Naive thymus-derived CD4-positive, alpha-beta T cell (primary cell): ENCODE results near the gene JMJD7. TPM values are rescaled to one million over a fixed set of nuclear protein-coding genes. Genes with fewer than 3 reads are reported as not detected.
A peak's percentile ranks its signal among the peaks of the same experiment; 100 is the strongest.

Experiments
- ATAC-seq: fragments of 150-1000 bp; cut with Tn5 transposase; 2 replicates; pipeline ENCODE4 v1.10.0; 2021; ENCODE audit warnings: mild to moderate bottlenecking, moderate library complexity
- CTCF ChIA-PET: fragments of 350-600 bp; sonication (Branson Sonifier 250); formaldehyde crosslinking; loops from one replicate; lab custom pipeline; 2021; ENCODE audit warnings: antibody characterized with exemption; lab: Charles Lee
- POLR2A ChIA-PET: fragments of 350-600 bp; sonication (Branson Sonifier 250); formaldehyde crosslinking; loops from one replicate; lab custom pipeline; 2021; ENCODE audit warnings: antibody characterized with exemption, inconsistent platforms; lab: Charles Lee
- DNase-seq, 9 donors: peaks; one replicate each; pipeline versions ENCODE4 v3.0.0 to v3.0.0-alpha.2; 2020 to 2022; ENCODE audit warnings: mixed read lengths in 1 of 9
- H3K27ac ChIP-seq: one replicate; pipeline ENCODE4 v1.7.0; 2013; ENCODE audit warnings: mild to moderate bottlenecking, low read depth, low read length, moderate library complexity
- H3K27me3 ChIP-seq, 2 donors: one replicate each; pipeline ENCODE4 v1.7.0; 2013; ENCODE audit warnings: low read length in 2 of 2, mild to moderate bottlenecking in 2 of 2, moderate library complexity in 2 of 2; ENCODE audit not compliant: control insufficient read depth in 2 of 2, insufficient read depth in 2 of 2
- H3K36me3 ChIP-seq, 3 experiments: 1 replicate in 2 of 3; 2 replicates in 1 of 3; pipeline ENCODE4 v1.7.0; 2013; ENCODE audit warnings: low read length in 3 of 3, mild to moderate bottlenecking in 3 of 3, moderate library complexity in 1 of 3; ENCODE audit not compliant: insufficient read depth in 3 of 3, control insufficient read depth in 2 of 3
- H3K4me1 ChIP-seq, 2 donors: one replicate each; pipeline ENCODE4 v1.7.0; 2013; ENCODE audit warnings: low read length in 2 of 2, mild to moderate bottlenecking in 2 of 2, moderate library complexity in 1 of 2; ENCODE audit not compliant: control insufficient read depth in 2 of 2, insufficient read depth in 2 of 2
- H3K4me3 ChIP-seq: 2 replicates; pipeline ENCODE4 v1.7.0; 2013; ENCODE audit warnings: mild to moderate bottlenecking, low read length
- H3K9me3 ChIP-seq, 3 experiments: 1 replicate in 2 of 3; 2 replicates in 1 of 3; pipeline ENCODE4 v1.7.0; 2013; ENCODE audit warnings: low read length in 3 of 3; ENCODE audit not compliant: control insufficient read depth in 2 of 3
- H3K27ac Mint-ChIP-seq, 9 donors: one replicate each; pipeline ENCODE4 v1.8.0; 2020 to 2022; ENCODE audit warnings: mixed read lengths in 9 of 9, mild to moderate bottlenecking in 8 of 9, moderate library complexity in 5 of 9, inconsistent platforms in 2 of 9
- H3K27me3 Mint-ChIP-seq, 5 donors: one replicate each; pipeline ENCODE4 v1.8.0; 2021 to 2022; ENCODE audit warnings: mixed read lengths in 5 of 5, mild to moderate bottlenecking in 1 of 5
- H3K36me3 Mint-ChIP-seq, 5 donors: one replicate each; pipeline ENCODE4 v1.8.0; 2020 to 2022; ENCODE audit warnings: mixed read lengths in 5 of 5, mild to moderate bottlenecking in 3 of 5, inconsistent platforms in 1 of 5
- H3K4me1 Mint-ChIP-seq, 7 donors: one replicate each; pipeline ENCODE4 v1.8.0; 2020 to 2022; ENCODE audit warnings: mixed read lengths in 7 of 7, mild to moderate bottlenecking in 3 of 7, inconsistent platforms in 1 of 7
- H3K4me3 Mint-ChIP-seq, 10 donors: one replicate each; pipeline ENCODE4 v1.8.0; 2020 to 2022; ENCODE audit warnings: mild to moderate bottlenecking in 10 of 10, mixed read lengths in 10 of 10, moderate library complexity in 6 of 10, inconsistent platforms in 2 of 10
- H3K9me3 Mint-ChIP-seq, 11 donors: one replicate each; pipeline ENCODE4 v1.8.0; 2020 to 2022; ENCODE audit warnings: mixed read lengths in 11 of 11, mild to moderate bottlenecking in 4 of 11, inconsistent platforms in 1 of 11, moderate library complexity in 1 of 11
- intact Hi-C, 2 donors: fragments of 100-400 bp; cut with micrococcal nuclease; formaldehyde crosslinking; loops; one replicate each; pipeline ENCODE4 v1.15.1; 2023
- polyA plus RNA-seq, 2 donors: library from polyadenylated mRNA; unstranded; fragments of 300-500 nt; fragmentation: Illumina TruSeq; gene quantifications; one replicate each; pipeline ENCODE4 v1.2.3, GENCODE V29; 2021
- total RNA-seq, 6 experiments: library from RNA in 5 of 6; stranded (reverse) in 5 of 6; gene quantifications; 1 replicate in 5 of 6; 2 replicates in 1 of 6; pipeline ENCODE4 v1.2.3 and lab custom pipeline; 2021 to 2026

The JMJD7 gene
- total and polyA plus RNA-seq, 7 experiments from 2014 or later: 22.4 to 83.7 (median 36.4) TPM

DNA sequence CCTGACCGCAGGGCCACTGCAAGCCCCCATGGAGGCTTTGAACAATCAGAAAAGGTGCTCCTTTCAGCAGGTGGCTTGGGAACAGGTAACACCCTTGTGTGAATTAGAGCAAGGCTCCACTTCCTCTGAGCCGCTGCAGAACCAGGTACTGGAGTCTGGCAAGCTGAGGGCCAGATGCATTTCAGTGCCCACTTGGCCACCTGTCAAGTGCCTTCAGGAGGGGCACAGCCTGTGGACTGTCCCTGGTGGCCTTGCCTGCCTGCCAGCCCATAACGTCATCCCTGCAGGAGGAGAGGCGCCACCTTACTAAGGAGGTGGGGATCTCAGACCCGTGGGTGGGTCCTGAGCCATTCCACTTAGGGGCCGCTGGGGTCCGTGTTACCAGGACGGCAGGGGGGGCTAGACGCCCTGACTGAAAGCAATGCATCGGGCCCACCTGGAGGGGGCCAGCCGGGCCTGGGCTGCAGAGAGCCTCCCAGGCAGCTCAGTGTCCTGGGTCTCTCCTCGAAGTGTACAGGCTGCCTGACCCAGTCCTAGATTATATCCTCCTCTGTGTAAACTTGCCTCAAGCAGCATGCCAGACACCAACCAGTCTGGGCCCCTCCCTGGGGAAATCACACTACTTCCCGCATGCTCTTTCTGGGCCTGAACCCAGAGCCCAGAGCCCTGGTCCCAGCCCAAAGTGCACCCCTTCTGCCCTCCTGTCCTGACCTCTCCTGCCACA is 49.9 kb downstream of the JMJD7 start:
- DNase-seq (no peak), ATAC-seq (no peak)
- no peaks in the 10 kb centered on the region for H3K9me3 ChIP-seq
- H3K4me3 ChIP-seq: no peak overlapping the region
- H3K4me3 Mint-ChIP-seq: no peak overlapping the region
- H3K27ac Mint-ChIP-seq: no peak overlapping the region
- intact Hi-C loops: no loop called here
- H3K4me1 Mint-ChIP-seq: peaks cover 0 to 10% (median 5%) of the 10 kb centered on the region in 7 donors
- no peaks in the 10 kb centered on the region for H3K4me1 ChIP-seq
- no peaks in the 10 kb centered on the region for H3K27me3 ChIP-seq
- POLR2A ChIA-PET: no interaction called here
- H3K36me3 Mint-ChIP-seq: no peaks in the 10 kb centered on the region
- H3K27ac ChIP-seq: no peak overlapping the region
- H3K9me3 Mint-ChIP-seq: no peaks in the 10 kb centered on the region
- H3K36me3 ChIP-seq: no peaks in the 10 kb centered on the region
- peaks cover 6 to 15% (median 10%) of the 10 kb centered on the region in 5 donors for H3K27me3 Mint-ChIP-seq
- CTCF ChIA-PET: no interaction called here

DNA sequence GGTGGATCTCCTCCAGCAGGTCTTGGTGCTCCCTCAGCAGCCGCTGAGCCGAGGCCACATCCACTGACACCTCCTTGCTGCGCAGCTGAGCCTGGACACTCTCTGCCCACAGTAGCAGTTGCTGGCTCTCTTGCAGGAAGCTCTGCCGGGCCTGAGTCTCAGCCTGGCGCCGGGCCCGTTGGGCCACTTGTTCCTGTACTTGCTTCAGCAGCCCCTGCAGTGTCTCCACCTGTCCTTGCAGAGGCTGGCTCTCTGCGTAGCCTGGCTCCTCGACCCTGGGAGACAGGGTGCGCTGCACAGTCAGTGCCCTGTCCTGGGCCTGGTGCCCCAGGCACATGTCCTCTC is 50.4 kb downstream of the JMJD7 start:
- H3K9me3 ChIP-seq: no peaks in the 10 kb centered on the region
- no peak overlapping the region for H3K4me3 Mint-ChIP-seq
- no peaks in the 10 kb centered on the region for H3K4me1 ChIP-seq
- intact Hi-C loops: no loop called here
- POLR2A ChIA-PET: no interaction called here
- peaks cover 0 to 12% (median 5%) of the 10 kb centered on the region in 7 donors for H3K4me1 Mint-ChIP-seq
- H3K4me3 ChIP-seq: no peak overlapping the region
- H3K36me3 ChIP-seq: no peaks in the 10 kb centered on the region
- peaks cover 6 to 19% (median 10%) of the 10 kb centered on the region in 5 donors for H3K27me3 Mint-ChIP-seq
- DNase-seq (no peak), ATAC-seq (no peak)
- H3K36me3 Mint-ChIP-seq: no peaks in the 10 kb centered on the region
- H3K9me3 Mint-ChIP-seq: no peaks in the 10 kb centered on the region
- CTCF ChIA-PET: no interaction called here
- H3K27ac Mint-ChIP-seq: no peak overlapping the region
- no peaks in the 10 kb centered on the region for H3K27me3 ChIP-seq
- no peak overlapping the region for H3K27ac ChIP-seq

DNA sequence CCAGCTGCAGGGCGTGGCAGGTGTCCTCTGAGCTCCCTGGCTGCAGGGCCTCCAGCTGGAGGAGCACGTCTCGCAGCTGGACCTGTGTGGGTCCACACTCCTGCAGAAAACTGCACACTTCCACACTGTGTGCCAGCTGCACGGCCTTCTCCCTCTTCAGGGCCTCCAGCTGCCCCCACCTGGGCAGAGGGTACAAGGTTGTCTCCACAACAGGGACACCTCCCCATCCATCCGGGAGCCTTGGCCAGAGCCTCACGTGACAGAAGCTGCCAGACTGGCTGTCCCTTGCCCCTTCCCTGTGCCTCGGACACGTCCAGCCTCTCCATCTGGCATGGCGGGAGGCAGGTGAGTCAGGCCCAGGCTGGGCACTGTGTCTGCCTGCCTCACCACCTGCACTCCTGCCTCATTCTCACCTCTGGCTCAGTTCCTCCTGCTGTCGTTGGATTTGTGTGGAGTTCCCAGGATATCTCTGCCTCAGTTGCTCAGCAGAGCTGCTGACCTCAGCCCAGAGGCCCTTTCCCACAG is 51.5 kb downstream of the JMJD7 start:
- H3K27me3 Mint-ChIP-seq: peaks cover 6 to 20% (median 10%) of the 10 kb centered on the region in 5 donors
- no peaks in the 10 kb centered on the region for H3K27me3 ChIP-seq
- H3K27ac Mint-ChIP-seq: no peak overlapping the region
- H3K4me3 Mint-ChIP-seq: no peak overlapping the region
- no peaks in the 10 kb centered on the region for H3K36me3 ChIP-seq
- no peaks in the 10 kb centered on the region for H3K4me1 ChIP-seq
- ATAC-seq: no peak
- no peak overlapping the region for H3K4me3 ChIP-seq
- DNase-seq: no peak
- H3K4me1 Mint-ChIP-seq: peaks cover 0 to 14% (median 6%) of the 10 kb centered on the region in 7 donors
- no peaks in the 10 kb centered on the region for H3K9me3 ChIP-seq
- CTCF ChIA-PET: no interaction called here
- intact Hi-C loops: no loop called here
- H3K27ac ChIP-seq: no peak overlapping the region
- H3K36me3 Mint-ChIP-seq: no peaks in the 10 kb centered on the region
- no peaks in the 10 kb centered on the region for H3K9me3 Mint-ChIP-seq
- POLR2A ChIA-PET: no interaction called here

DNA sequence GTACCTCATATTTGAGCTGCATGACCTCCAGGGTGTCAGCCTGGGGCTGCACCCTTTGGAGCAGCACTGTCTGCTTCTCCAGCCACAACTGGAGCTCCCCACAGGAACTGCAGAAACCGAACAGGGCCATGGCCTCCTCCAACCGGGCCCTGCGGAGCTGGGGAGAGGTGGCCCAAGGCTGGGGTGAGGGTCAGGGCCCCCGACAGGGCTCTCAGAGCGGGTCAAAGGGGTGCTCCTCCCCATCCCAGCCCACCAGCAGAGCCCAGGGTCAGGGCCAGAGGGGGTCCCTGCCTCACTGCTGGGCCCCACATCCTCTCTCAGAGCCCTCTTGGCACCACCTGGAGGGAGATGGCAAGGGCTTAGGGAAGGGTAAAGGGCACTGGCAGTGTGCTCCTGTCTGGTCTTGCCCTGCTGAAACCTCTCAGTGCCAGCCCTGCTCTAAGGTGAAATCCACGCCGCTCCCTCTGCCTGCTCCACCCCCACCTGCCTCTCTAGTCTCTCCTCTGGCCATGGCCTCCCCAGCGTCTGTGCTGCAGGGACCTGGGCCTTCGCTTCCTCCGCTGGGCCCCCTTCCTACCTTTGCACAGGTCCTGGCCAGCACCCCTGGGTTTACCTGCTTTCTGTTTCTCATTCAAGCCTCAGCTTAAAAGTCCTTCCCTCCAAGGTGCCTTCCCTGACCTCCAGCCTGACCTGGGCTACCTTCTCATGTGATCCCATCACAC is 52.4 kb downstream of the JMJD7 start:
- Mint-ChIP-seq H3K9me3 (no peaks in the 10 kb centered on the region), H3K27ac (peak overlapping the region in 1 of 9 donors; percentile 46), H3K36me3 (no peaks in the 10 kb centered on the region), H3K4me1 (peaks cover 2 to 17% (median 7%) of the 10 kb centered on the region in 7 donors), H3K4me3 (no peak overlapping the region), H3K27me3 (peaks cover 6 to 20% (median 10%) of the 10 kb centered on the region in 5 donors)
- POLR2A ChIA-PET: no interaction called here
- intact Hi-C loops: no loop called here
- no peak for DNase-seq
- Histone ChIP-seq H3K4me1 (no peaks in the 10 kb centered on the region), H3K27ac (no peak overlapping the region), H3K27me3 (no peaks in the 10 kb centered on the region), H3K4me3 (no peak overlapping the region), H3K36me3 (no peaks in the 10 kb centered on the region), H3K9me3 (no peaks in the 10 kb centered on the region)
- ATAC-seq: no peak
- CTCF ChIA-PET: interaction anchor here (0.6 to 1.3 kb wide), 2 partner anchors 57 to 1035 kb away, joined by 3 to 4 read pairs; no protein-coding TSS in a partner anchor

DNA sequence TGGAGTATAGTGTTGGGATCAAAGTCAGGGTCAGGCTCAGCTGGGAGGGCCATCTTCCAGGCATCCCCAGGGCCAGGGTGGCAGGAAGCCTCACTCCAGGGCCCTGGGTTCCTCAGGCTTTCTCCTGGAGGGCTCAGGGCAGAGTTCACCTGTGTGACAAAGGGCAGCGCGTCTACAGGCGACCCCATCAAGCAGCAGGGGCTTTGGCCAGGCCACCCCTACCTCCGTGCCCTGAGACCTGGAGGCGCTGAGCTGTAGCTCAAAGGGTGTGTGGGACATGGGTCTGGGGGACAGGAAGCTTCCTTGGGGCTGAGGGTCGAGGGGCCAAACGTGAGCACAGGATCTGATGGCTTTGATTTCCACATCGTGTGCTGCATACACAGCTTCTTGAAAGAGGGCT is 53.2 kb downstream of the JMJD7 start:
- DNase-seq (no peak), ATAC-seq (no peak)
- H3K9me3 Mint-ChIP-seq: no peaks in the 10 kb centered on the region
- ChIA-PET POLR2A (no interaction called here), CTCF (interaction anchor here (0.6 to 1.3 kb wide), 2 partner anchors 56 to 1036 kb away, joined by 3 to 4 read pairs; no protein-coding TSS in a partner anchor)
- Histone ChIP-seq H3K36me3 (no peaks in the 10 kb centered on the region), H3K27ac (no peak overlapping the region), H3K9me3 (no peaks in the 10 kb centered on the region), H3K4me3 (no peak overlapping the region), H3K4me1 (no peaks in the 10 kb centered on the region), H3K27me3 (no peaks in the 10 kb centered on the region)
- H3K4me3 Mint-ChIP-seq: peak overlapping the region; percentile 12 to 74 (median 60)
- peaks cover 5 to 17% (median 7%) of the 10 kb centered on the region in 7 donors for H3K4me1 Mint-ChIP-seq
- peak overlapping the region in 6 of 9 donors; percentile 13 to 58 (median 44) for H3K27ac Mint-ChIP-seq
- intact Hi-C loops: no loop called here
- H3K27me3 Mint-ChIP-seq: peaks cover 6 to 20% (median 10%) of the 10 kb centered on the region in 5 donors
- no peaks in the 10 kb centered on the region for H3K36me3 Mint-ChIP-seq

DNA sequence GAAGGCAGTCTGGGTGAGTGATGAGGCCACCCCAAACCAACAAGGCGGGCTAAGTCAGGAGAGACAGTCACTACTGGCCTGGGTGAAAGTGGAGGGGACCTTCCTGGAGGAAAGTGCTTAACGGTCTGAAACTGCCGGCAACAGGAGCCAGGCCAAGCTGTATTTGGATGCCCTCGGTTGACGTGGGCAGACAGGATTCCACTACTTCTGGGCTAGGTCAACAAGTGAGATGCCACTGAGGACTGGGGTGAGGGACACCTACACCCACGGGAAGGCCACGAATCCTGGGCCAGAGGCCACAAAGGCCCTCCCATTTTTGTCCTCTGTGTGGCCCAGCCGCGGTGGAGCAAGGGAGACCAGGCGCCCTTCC is 53.6 kb downstream of the JMJD7 start:
- Mint-ChIP-seq H3K27me3 (peaks cover 6 to 20% (median 10%) of the 10 kb centered on the region in 5 donors), H3K4me3 (peak overlapping the region; percentile 12 to 74 (median 60)), H3K36me3 (no peaks in the 10 kb centered on the region), H3K4me1 (peaks cover 5 to 17% (median 7%) of the 10 kb centered on the region in 7 donors), H3K9me3 (no peaks in the 10 kb centered on the region), H3K27ac (peak overlapping the region in 4 of 9 donors; percentile 13 to 58 (median 42))
- no peak overlapping the region for H3K27ac ChIP-seq
- no peaks in the 10 kb centered on the region for H3K9me3 ChIP-seq
- intact Hi-C loops: no loop called here
- no peak for DNase-seq
- H3K4me1 ChIP-seq: no peaks in the 10 kb centered on the region
- no peaks in the 10 kb centered on the region for H3K27me3 ChIP-seq
- ATAC-seq: no peak
- ChIA-PET POLR2A (no interaction called here), CTCF (interaction anchor here (1.3 kb wide), 1 partner anchor 56 kb away, joined by 3 read pairs; no protein-coding TSS in a partner anchor)
- H3K36me3 ChIP-seq: no peaks in the 10 kb centered on the region
- H3K4me3 ChIP-seq: no peak overlapping the region
